GM10266 (cell line): Measurements from ENCODE around the gene NOVA2.

Source experiments
- DNase-seq: peaks from one replicate; pipeline ENCODE4 v3.0.0; 2012; ENCODE audit errors: extremely low spot score
- TF ChIP-seq, protein P1 (sequence below): IDR thresholded peaks from 2 replicates; pipeline ENCODE4 v1.5.1; 2012; ENCODE audit warnings: mild to moderate bottlenecking, low read depth; ENCODE audit not compliant: control insufficient read depth, insufficient read depth; ENCODE audit errors: missing control alignments

Gene NOVA2, protein sequence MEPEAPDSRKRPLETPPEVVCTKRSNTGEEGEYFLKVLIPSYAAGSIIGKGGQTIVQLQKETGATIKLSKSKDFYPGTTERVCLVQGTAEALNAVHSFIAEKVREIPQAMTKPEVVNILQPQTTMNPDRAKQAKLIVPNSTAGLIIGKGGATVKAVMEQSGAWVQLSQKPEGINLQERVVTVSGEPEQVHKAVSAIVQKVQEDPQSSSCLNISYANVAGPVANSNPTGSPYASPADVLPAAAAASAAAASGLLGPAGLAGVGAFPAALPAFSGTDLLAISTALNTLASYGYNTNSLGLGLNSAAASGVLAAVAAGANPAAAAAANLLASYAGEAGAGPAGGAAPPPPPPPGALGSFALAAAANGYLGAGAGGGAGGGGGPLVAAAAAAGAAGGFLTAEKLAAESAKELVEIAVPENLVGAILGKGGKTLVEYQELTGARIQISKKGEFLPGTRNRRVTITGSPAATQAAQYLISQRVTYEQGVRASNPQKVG

DNA sequence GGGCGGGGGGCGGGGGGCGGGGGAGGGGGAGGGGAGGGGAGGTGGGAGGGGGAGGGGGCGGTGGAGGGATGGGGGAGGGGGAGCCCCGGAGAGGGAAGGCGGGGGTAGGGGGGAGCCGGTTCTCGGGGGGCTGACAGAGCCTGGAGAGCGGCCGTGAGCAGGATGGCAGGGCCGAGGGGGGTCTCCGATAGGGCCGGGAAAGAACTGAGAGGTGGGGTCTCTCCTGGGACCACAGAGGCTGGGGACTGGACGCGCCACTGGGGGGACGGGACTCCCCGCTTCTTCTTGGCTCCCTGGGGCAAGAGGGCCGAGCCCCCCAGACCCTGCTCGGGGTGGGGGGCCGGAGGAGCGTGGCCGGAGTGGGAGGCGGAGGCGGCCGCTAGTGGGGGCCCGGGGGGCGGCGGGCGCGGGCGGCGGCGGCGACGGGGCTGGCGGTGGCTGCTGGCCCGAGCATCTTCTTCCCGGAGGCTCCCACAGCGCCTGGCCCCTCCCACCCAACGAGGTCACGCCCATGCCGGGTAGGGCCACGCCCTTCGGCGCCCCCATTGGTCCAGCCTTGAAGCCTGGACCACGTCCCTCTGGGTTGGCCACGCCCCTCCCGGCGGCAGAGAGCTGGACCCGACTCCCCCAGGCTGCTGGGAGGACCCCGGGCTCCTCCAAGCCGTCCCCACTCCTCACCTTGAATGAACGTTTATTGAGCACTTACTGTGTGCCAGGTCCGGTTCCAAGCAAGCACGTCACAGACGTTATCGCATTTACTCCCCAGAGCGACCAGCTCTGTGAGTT is at the start of gene NOVA2:
Gene NOVA2, minus strand, starts transcription at position 313 of the 786 bp plus-strand sequence. CDS start 514 bp downstream, outside the sequence.
- peak; percentile 77 for DNase-seq
- TF ChIP-seq, protein P1, sequence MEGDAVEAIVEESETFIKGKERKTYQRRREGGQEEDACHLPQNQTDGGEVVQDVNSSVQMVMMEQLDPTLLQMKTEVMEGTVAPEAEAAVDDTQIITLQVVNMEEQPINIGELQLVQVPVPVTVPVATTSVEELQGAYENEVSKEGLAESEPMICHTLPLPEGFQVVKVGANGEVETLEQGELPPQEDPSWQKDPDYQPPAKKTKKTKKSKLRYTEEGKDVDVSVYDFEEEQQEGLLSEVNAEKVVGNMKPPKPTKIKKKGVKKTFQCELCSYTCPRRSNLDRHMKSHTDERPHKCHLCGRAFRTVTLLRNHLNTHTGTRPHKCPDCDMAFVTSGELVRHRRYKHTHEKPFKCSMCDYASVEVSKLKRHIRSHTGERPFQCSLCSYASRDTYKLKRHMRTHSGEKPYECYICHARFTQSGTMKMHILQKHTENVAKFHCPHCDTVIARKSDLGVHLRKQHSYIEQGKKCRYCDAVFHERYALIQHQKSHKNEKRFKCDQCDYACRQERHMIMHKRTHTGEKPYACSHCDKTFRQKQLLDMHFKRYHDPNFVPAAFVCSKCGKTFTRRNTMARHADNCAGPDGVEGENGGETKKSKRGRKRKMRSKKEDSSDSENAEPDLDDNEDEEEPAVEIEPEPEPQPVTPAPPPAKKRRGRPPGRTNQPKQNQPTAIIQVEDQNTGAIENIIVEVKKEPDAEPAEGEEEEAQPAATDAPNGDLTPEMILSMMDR: no peak

DNA sequence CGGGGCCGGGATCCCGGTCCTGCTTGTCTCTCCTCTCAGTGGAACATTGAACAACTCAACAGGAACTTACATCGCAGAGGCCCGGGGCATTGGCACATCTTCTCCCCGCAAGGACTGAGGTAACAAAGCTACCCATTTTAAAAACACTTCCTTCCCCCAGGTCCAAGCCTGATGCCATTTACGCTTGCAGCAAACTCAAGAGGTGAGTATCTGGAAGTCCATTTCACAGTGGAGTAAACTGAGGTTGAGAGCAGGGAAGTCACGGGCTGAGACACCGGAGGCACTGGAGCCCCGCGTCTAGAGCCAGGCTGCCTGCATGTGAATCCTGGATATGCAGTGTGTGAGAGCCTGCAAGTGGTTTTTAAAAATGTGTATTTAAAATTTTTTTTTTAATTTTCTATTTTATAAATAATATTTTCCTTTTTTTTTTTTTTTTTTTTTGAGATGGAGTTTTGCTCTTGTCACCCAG is 49.7 kb upstream of the NOVA2 start:
- TF ChIP-seq, protein P1: no peak
- no peak for DNase-seq

DNA sequence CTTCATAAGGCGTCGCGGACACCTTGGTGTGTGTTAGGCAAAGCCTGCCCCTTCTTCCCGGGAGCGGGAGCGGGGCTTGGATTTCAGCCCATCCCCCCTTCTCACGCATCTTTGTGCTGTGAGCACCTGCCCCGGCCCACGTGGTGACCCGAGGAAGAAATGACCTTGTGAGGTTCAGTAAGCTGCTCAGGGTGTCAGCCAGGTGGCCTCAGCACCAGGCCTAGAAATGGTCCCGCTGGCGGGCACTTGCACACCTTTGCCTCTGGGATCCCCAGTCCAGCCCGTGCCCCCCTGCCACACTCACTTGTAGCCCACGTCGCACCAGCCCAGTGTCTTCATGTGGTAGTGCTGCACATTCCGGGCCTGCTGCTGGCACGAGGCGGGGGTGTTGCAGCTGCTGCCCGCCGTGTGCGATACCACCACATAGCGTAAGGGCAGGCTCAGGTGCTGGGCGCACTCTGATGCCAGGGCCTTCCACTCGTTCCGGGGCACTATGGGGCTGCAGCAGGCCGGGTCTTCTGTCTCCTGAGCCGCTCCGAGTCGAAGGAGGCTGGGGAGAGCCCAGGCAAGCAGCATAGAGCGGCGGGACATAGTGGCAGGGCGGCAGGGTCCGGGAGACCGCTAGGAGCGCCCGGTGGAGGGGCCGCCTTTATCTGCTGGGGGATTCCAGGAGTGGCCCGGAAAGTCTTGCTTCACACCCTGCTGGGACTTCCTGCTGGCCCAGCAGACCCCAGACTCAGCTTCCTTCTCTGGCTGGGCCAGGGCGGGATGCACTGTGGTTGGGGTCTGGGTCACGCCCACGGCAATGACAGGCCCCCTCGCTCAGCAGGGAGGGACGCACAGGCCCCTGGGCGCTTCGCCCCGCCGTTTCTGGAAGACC is 49.0 kb upstream of the NOVA2 start, which contains the start of gene PGLYRP1:
Gene PGLYRP1, minus strand, starts transcription at position 623 of the 880 bp plus-strand sequence. Its CDS starts 32 bp downstream, at position 591.
- TF ChIP-seq, protein P1: no peak
- DNase-seq: no peak

DNA sequence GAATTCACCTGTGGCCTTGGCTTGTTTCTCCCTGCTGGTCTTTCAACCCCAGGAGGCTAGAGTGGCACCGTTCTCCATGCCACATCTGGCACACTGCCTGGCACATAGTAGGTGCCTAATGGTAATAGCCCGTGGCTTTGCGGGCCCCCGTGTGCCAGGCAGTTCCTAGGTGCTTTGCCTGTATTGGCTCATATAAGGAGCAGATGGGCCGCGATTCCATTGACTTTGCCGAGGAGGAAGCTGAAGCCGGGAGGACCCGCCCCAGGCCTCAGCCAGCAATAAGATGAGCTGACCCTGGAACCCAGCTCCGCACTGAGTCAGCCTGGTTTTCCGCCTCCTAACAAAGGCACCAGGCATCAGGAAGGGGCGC is 48.4 kb upstream of the NOVA2 start:
- TF ChIP-seq, protein P1: no peak
- DNase-seq: no peak

DNA sequence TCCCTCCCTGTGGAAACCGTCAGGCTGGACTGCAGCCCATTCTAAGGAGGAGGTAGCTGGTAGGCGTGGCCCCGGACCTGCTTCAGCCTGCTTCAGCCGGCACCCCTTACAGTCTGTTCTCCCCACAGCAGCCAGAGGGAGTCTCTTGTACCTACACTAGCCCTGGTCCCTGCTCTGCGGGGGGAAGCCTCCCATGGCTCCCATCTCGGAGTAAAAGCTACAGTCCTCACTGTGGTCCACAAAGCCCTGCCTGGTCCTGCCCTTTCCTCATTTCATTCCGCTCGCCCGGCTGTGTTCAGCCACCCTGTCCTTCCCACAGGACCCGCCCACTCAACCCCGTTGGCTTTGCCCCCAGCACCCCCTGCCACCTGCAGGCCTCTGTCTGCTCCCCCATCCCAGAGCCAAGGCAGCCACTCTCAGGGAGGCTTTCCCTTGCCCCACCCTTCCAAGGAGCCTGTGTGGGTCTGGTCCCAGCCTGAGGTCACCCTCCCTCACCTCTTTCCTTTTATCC is 47.9 kb upstream of the NOVA2 start:
- no peak for DNase-seq
- TF ChIP-seq, protein P1: no peak

DNA sequence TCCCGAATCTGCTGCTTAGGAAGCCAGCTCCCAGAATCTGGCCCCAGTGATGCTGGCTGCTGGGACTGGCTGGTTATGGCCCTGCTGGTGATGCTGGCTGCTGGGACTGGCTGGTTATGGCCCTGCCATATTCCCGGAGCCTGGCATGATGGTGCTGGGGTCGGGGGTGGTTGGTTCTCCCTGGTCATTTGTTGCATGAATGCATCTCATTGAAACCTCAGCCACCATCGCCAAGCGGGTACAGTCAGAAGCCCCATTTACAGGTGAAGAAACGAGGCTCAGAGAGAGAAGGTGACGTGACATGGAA is 47.1 kb upstream of the NOVA2 start:
- TF ChIP-seq, protein P1: no peak
- no peak for DNase-seq
